Esophagus muscularis mucosa (tissue), 3 donors: ENCODE results near the gene CEP57L1.

ENCODE experiments used
- EP300 ChIP-seq: sonication (generic); formaldehyde crosslinking; IDR thresholded peaks from one replicate; pipeline ENCODE4 v1.6.1; 2017; ENCODE audit warnings: antibody characterized with exemption
- TF ChIP-seq, protein P1 (sequence below), 3 experiments: fragments of 200-600 bp in 2 of 3; fragments of 450-650 bp in 1 of 3; sonication (generic) in 2 of 3; IDR thresholded peaks; one replicate each; pipeline ENCODE4 v1.5.1; 2017 to 2019; ENCODE audit warnings: antibody characterized with exemption in 3 of 3, mild to moderate bottlenecking in 2 of 3, moderate library complexity in 1 of 3

DNA sequence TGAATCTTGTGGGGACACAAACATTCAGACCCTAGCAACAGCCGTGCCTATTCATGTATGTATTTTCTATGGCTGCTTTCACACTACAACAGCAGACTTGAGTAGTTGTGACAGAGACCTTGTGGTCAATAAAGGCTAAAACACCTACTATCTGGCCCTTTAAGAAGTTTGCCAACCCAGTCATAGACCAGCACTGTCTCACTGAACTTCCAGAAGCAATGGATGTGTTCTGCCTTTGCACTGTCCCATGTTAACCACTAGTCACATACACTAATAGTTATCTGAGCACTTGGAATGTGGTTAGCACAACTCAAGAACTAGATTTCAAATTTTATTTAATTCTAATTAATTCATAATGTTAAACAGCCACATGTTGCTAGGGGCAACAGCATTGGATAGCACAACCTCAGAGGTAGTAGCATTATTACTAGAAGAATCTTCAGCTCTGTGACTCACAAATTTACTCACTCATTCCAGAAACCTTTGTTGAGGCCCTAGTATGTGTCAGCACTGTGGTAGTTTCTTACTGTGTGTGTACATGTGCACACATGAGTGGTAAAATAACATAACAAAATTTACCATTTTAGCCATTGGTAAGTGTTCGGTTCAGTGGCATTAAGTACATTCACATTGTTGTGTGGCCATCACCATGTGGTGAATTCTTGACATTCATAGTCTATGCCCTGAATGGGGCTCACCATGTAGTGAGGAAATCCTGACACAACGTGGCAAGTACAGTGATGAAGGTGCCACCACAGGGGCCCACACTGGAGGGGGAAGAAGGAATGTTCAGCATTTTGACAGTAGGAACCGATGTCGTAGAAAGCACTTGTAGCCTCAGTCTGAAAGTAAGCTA is 107.3 kb downstream of the CEP57L1 start:
- TF ChIP-seq, protein P1, sequence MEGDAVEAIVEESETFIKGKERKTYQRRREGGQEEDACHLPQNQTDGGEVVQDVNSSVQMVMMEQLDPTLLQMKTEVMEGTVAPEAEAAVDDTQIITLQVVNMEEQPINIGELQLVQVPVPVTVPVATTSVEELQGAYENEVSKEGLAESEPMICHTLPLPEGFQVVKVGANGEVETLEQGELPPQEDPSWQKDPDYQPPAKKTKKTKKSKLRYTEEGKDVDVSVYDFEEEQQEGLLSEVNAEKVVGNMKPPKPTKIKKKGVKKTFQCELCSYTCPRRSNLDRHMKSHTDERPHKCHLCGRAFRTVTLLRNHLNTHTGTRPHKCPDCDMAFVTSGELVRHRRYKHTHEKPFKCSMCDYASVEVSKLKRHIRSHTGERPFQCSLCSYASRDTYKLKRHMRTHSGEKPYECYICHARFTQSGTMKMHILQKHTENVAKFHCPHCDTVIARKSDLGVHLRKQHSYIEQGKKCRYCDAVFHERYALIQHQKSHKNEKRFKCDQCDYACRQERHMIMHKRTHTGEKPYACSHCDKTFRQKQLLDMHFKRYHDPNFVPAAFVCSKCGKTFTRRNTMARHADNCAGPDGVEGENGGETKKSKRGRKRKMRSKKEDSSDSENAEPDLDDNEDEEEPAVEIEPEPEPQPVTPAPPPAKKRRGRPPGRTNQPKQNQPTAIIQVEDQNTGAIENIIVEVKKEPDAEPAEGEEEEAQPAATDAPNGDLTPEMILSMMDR (IDR thresholded peaks at IDR 0.05) = no peak
- TF ChIP-seq EP300 = no peak
